GM23248 (cell line): Measurements from ENCODE around the gene SNRNP200.

ENCODE experiments used
- EZH2 ChIP-seq: fragments of 200-600 bp; sonication (generic); IDR thresholded peaks from 2 replicates; pipeline ENCODE4 v1.6.1; 2018; ENCODE audit warnings: antibody characterized with exemption, mild to moderate bottlenecking; ENCODE audit not compliant: insufficient read depth, poor library complexity, severe bottlenecking
- EZH2phosphoT487 ChIP-seq: fragments of 200-600 bp; sonication (generic); IDR thresholded peaks from 2 replicates; pipeline ENCODE4 v1.6.1; 2018; ENCODE audit warnings: antibody characterized with exemption, moderate library complexity, mild to moderate bottlenecking, low read depth; ENCODE audit not compliant: insufficient read depth

GRCh38 chr2:96333708-96334107, 28.4 kb upstream of the SNRNP200 start:
- TF ChIP-seq EZH2 (no peak), EZH2phosphoT487 (no peak)
